ENCODE measurements around the gene IER2.
"Not testable (repeated sequence)": the region's sequence is repeated elsewhere in the genome, so short reads cannot be mapped to it uniquely, and the experiment has no call there.

IER2 gene

GRCh38 chr19:13164343-13165161 is 14.3 kb downstream of the IER2 start:
- ChIA-PET CTCF (interaction anchor here (1.6 to 4.1 kb wide), 6 partner anchors 12 to 199 kb away, joined by 3 to 19 read pairs (median 6); no protein-coding TSS in a partner anchor), POLR2A (interaction anchor here (0.6 to 3.3 kb wide), 7 partner anchors 9 to 109 kb away, joined by 3 to 32 read pairs (median 5); partner anchors contain the start of genes IER2 and STX10)
- H3K4me3 ChIP-seq (ENCODE audit: low read depth, low read length) = peak overlapping the region; percentile 23; the same call in 1 of the 2 replicates
- no peak for TF ChIP-seq CTCF (IDR thresholded peaks at IDR 0.05; ENCODE audit: insufficient read depth, low read length, missing control alignments)
- DNase-seq (ENCODE audit: low read depth, low spot score) = no peak

GRCh38 chr19:13165162-13165997 is 15.2 kb downstream of the IER2 start:
- no peak for DNase-seq (ENCODE audit: low read depth, low spot score)
- POLR2A ChIA-PET = interaction anchor here (3.3 kb wide), 1 partner anchor 13 kb away, joined by 32 read pairs; no protein-coding TSS in a partner anchor
- no peak for TF ChIP-seq CTCF (IDR thresholded peaks at IDR 0.05; ENCODE audit: insufficient read depth, low read length, missing control alignments)
- CTCF ChIA-PET = interaction anchor here (1.6 to 4.1 kb wide), 2 partner anchors 97 to 200 kb away, joined by 3 to 19 read pairs; no protein-coding TSS in a partner anchor
- H3K4me3 ChIP-seq (ENCODE audit: low read depth, low read length) = no peak overlapping the region

- DNase-seq (ENCODE audit: low read depth, low spot score) = not testable (repeated sequence)
- ChIA-PET CTCF (interaction anchor here (1.6 to 4.1 kb wide), 2 partner anchors 97 to 201 kb away, joined by 3 to 19 read pairs; no protein-coding TSS in a partner anchor), POLR2A (interaction anchor here (1.1 kb wide), 1 partner anchor 16 kb away, joined by 3 read pairs; no protein-coding TSS in a partner anchor)
Measured at GRCh38 chr19:13166151-13166550, 15.9 kb downstream of the IER2 start.

DNA sequence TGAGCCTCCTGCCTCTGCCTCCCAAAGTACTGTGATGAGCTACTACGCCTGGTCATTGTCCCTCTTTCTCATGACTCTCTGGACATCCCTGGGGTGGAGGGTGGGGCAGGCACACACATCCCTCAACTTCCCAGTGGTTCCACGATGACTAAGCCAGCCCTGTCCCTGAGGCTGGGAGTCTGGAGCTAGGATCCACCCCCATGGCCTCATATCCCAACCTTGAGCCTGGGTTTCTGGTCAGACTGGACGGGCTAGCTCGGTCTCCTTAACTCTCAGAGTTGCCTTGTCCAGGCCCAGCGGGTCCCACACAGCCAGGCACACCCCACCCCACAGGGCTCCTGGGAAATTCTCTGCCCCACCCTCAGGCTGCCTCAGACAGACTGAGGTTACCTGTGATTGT is 19.6 kb downstream of the IER2 start:
- H3K4me3 ChIP-seq (ENCODE audit: low read depth, low read length) = no peak overlapping the region
- POLR2A ChIA-PET = interaction anchor here (0.9 to 1.6 kb wide), 4 partner anchors 13 to 17 kb away, joined by 3 to 4 read pairs (median 4); no protein-coding TSS in a partner anchor
- DNase-seq (ENCODE audit: low read depth, low spot score) = no peak
- CTCF ChIA-PET = interaction anchor here (1.0 to 1.8 kb wide), 5 partner anchors 23 to 204 kb away, joined by 3 to 10 read pairs (median 4); no protein-coding TSS in a partner anchor
- TF ChIP-seq CTCF (IDR thresholded peaks at IDR 0.05; ENCODE audit: insufficient read depth, low read length, missing control alignments) = no peak

More at GRCh38 chr19:13166151-13166550, 15.9 kb downstream of the IER2 start:
- H3K4me3 ChIP-seq (ENCODE audit: low read depth, low read length) = not testable (repeated sequence)

- no peak for DNase-seq (ENCODE audit: low read depth, low spot score)
- no peak for TF ChIP-seq CTCF (IDR thresholded peaks at IDR 0.05; ENCODE audit: insufficient read depth, low read length, missing control alignments)
- ChIA-PET POLR2A (no interaction called here), CTCF (interaction anchor here (1.2 to 1.8 kb wide), 2 partner anchors 24 to 206 kb away, joined by 3 to 10 read pairs; no protein-coding TSS in a partner anchor)
- no peak overlapping the region for H3K4me3 ChIP-seq (ENCODE audit: low read depth, low read length)
Measured at GRCh38 chr19:13171146-13171545, 20.9 kb downstream of the IER2 start.

GRCh38 chr19:13172346-13173138 is 22.3 kb downstream of the IER2 start:
- POLR2A ChIA-PET = no interaction called here
- H3K4me3 ChIP-seq (ENCODE audit: low read depth, low read length) = no peak overlapping the region
- DNase-seq (ENCODE audit: low read depth, low spot score) = no peak
- TF ChIP-seq CTCF (IDR thresholded peaks at IDR 0.05; ENCODE audit: insufficient read depth, low read length, missing control alignments) = no peak
- CTCF ChIA-PET = no interaction called here

Data from AG04449 (cell line).